ENCODE data around the gene AVPI1. TPM values are rescaled to one million over a fixed set of nuclear protein-coding genes. Genes with fewer than 3 reads are reported as not detected.

AVPI1 gene
- total RNA-seq, 1 donor from 2014 or later, result 7.9 TPM

DNA sequence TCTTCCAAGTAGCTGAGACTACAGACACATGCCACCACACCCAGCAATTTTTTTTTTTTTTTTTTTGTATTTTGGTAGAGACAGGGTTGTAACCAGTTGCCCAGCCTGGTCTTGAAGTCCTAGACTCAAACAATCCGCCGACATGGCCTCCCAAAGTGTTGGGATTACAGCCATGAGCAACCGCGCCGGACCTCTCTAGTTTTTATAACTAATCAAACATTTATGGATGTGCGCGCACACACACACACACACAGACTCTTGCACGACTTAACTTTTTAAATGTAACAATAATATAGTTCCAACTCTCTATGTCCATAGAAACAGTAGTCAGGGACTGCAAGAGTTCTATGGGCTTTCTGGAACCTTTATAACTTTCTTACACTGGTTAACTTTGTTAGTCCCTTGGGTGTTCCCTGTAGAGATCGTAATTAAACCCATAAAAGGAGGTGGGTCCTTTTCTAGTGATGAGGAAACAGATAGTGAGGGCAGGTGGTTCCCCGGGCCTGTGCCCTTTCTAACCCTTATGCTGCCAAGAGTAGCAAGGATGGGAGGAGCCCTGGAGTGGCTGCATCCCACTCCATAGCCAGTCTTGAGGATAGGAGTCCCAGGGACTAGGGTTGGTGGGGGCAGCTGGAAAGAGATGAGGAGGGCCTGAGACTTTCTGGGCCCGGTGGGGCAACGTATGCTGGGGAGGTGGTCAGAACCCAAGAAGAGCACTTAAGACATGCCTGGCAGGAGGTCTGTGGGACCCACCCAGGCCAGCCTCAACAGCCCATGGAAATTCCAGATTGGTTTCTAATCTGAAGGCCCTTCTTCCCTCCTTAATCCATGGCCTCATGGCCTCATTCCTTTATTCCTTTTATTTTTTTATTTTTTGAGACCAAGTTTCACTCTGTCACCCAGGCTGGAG, 35.1 kb upstream of the AVPI1 start:
- peaks cover 18% of the 10 kb centered on the region for H3K36me3 Mint-ChIP-seq

DNA sequence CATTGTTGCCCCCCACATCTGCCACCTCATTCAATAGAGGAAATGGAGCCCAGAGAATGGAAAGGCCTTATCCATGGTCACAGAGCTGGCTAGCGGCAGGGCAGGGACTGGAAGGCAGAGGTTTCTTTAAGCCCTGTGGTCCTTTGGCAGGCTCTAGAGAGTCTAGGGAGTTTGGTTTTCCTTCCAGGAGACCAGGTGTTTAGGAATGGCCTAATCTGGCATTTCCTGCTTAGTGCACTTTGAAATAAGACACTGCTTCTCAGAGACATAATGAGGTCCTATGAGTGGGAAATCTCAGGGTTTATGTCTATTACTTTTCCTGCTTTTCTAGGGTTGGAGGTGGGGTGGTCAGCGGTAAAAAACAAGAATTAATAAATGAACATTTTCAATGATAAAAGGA, 32.6 kb upstream of the AVPI1 start:
- H3K4me3 Mint-ChIP-seq, result no peak overlapping the region

More for the DNA sequence above, 35.1 kb upstream of the AVPI1 start:
- Mint-ChIP-seq H3K27ac (no peak overlapping the region), H3K4me3 (no peak overlapping the region), H3K27me3 (ENCODE audit: low read depth) (no peaks in the 10 kb centered on the region), H3K9me3 (no peaks in the 10 kb centered on the region), H3K4me1 (peaks cover 27% of the 10 kb centered on the region)
- DNase-seq (ENCODE audit: low spot score in 2 of 2, unreplicated experiment in 2 of 2), result no peak
- TF ChIP-seq, protein P1, sequence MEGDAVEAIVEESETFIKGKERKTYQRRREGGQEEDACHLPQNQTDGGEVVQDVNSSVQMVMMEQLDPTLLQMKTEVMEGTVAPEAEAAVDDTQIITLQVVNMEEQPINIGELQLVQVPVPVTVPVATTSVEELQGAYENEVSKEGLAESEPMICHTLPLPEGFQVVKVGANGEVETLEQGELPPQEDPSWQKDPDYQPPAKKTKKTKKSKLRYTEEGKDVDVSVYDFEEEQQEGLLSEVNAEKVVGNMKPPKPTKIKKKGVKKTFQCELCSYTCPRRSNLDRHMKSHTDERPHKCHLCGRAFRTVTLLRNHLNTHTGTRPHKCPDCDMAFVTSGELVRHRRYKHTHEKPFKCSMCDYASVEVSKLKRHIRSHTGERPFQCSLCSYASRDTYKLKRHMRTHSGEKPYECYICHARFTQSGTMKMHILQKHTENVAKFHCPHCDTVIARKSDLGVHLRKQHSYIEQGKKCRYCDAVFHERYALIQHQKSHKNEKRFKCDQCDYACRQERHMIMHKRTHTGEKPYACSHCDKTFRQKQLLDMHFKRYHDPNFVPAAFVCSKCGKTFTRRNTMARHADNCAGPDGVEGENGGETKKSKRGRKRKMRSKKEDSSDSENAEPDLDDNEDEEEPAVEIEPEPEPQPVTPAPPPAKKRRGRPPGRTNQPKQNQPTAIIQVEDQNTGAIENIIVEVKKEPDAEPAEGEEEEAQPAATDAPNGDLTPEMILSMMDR (IDR thresholded peaks at IDR 0.05; ENCODE audit: unreplicated experiment), result no peak

DNA sequence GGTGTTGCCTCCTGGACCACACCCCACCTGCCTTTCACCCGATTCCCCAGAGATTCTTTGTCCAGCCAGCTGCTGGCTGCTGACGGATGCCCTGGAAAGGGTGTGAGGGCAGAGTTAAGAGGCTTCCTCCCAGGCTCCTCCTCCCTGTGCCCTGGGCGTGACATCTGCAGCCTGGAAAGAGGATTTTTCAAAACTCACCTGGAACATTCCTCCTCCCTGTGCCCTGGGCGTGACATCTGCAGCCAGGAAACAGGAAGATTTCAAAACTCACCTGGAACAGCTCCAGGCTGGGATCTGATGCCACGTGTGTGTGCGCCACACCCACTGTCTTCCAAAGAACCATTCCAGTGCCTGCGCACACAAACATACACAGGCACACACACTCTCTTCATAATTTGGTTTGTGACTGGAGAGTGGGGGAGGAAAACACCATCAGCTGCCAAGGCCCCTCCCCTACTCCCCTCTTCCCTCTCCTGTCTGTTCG, 31.7 kb upstream of the AVPI1 start:
- DNase-seq (ENCODE audit: low spot score in 2 of 2, unreplicated experiment in 2 of 2), result no peak
- Mint-ChIP-seq H3K4me1 (peaks cover 49% of the 10 kb centered on the region), H3K27me3 (ENCODE audit: low read depth) (no peaks in the 10 kb centered on the region), H3K27ac (peak overlapping the region; percentile 74), H3K4me3 (no peak overlapping the region), H3K9me3 (no peaks in the 10 kb centered on the region), H3K36me3 (peaks cover 21% of the 10 kb centered on the region)
- TF ChIP-seq, protein P1 (IDR thresholded peaks at IDR 0.05; ENCODE audit: unreplicated experiment), result no peak

More for the DNA sequence above, 32.6 kb upstream of the AVPI1 start:
- no peaks in the 10 kb centered on the region for H3K27me3 Mint-ChIP-seq (ENCODE audit: low read depth)
- peaks cover 47% of the 10 kb centered on the region for H3K4me1 Mint-ChIP-seq
- no peaks in the 10 kb centered on the region for H3K9me3 Mint-ChIP-seq
- TF ChIP-seq, protein P1 (IDR thresholded peaks at IDR 0.05; ENCODE audit: unreplicated experiment), result no peak
- H3K27ac Mint-ChIP-seq, result peak overlapping the region; percentile 76
- no peak for DNase-seq (ENCODE audit: low spot score in 2 of 2, unreplicated experiment in 2 of 2)
- H3K36me3 Mint-ChIP-seq, result peaks cover 21% of the 10 kb centered on the region

DNA sequence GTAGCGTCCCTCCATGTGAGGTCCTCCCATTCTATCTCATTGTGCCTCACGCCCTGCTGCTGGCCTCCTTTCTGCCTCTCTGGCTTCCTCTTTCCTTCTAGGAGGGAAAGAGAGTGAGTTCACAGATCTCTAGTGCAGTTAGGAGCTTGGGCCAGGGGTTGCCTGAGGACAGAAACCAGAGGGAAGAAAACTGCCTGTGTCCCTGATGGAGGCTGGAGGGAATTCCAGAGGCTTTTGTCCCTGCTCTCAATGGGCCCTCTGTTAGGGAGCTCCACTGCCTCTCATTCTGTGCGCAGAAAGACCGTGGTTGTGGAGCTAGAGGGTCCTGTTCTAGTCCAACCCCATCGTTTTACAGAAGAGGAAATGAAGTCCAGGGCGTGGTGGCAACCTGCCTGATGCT, 31.1 kb upstream of the AVPI1 start:
- Mint-ChIP-seq H3K36me3 (peaks cover 21% of the 10 kb centered on the region), H3K4me1 (peaks cover 49% of the 10 kb centered on the region), H3K9me3 (no peaks in the 10 kb centered on the region), H3K27me3 (ENCODE audit: low read depth) (no peaks in the 10 kb centered on the region), H3K27ac (peak overlapping the region; percentile 74), H3K4me3 (no peak overlapping the region)
- TF ChIP-seq, protein P1 (IDR thresholded peaks at IDR 0.05; ENCODE audit: unreplicated experiment), result no peak
- DNase-seq (ENCODE audit: low spot score in 2 of 2, unreplicated experiment in 2 of 2), result no peak

DNA sequence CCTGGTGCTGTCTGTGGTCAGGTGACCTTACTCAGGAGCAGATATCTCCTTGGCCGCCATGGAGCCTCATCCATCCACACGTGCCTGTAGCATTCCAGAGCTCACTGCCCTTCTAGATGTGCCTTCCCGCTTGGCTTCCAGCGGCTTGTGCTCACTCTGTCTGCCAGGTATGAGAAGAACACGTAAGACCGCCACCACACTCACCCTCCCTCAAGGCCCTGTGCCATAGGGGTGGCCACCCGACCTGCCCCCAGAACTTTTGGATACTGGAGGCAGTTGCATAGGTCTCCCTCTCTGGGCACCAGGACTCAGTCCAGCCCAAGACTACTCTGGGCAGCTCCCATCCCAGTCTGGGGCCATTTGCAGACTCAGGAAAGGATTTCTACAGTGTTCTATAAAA, 30.6 kb upstream of the AVPI1 start:
- TF ChIP-seq, protein P1 (IDR thresholded peaks at IDR 0.05; ENCODE audit: unreplicated experiment), result no peak
- Mint-ChIP-seq H3K27me3 (ENCODE audit: low read depth) (no peaks in the 10 kb centered on the region), H3K9me3 (no peaks in the 10 kb centered on the region), H3K4me1 (peaks cover 54% of the 10 kb centered on the region), H3K36me3 (peaks cover 21% of the 10 kb centered on the region), H3K4me3 (no peak overlapping the region), H3K27ac (peak overlapping the region; percentile 47)
- no peak for DNase-seq (ENCODE audit: low spot score in 2 of 2, unreplicated experiment in 2 of 2)
